ENCODE results near the gene DOCK1.

DOCK1 gene

GRCh38 chr10:127450644-127451043 is 545.4 kb downstream of the DOCK1 start:
- no peak for DNase-seq

- no peak for DNase-seq
Measured at GRCh38 chr10:127451628-127452027, 546.4 kb downstream of the DOCK1 start.

- no peak for DNase-seq
Measured at GRCh38 chr10:127452568-127452967, 547.3 kb downstream of the DOCK1 start.

- DNase-seq: no peak
Measured at GRCh38 chr10:127453706-127454105, 548.5 kb downstream of the DOCK1 start.

GRCh38 chr10:127456122-127456521 is 550.9 kb downstream of the DOCK1 start:
- DNase-seq: no peak

GRCh38 chr10:127458016-127458810 is 553.0 kb downstream of the DOCK1 start:
- DNase-seq: no peak

- no peak for DNase-seq
Measured at GRCh38 chr10:127458829-127459228, 553.6 kb downstream of the DOCK1 start.

GRCh38 chr10:127459918-127460317 is 554.7 kb downstream of the DOCK1 start:
- DNase-seq: no peak

GRCh38 chr10:127462643-127463295 is 557.5 kb downstream of the DOCK1 start:
- no peak for DNase-seq

GRCh38 chr10:127463548-127463947 is 558.3 kb downstream of the DOCK1 start:
- no peak for DNase-seq

GRCh38 chr10:127464561-127464960 is 559.3 kb downstream of the DOCK1 start:
- DNase-seq: no peak

- DNase-seq: no peak
Measured at GRCh38 chr10:127467811-127468210, 562.6 kb downstream of the DOCK1 start.

- no peak for DNase-seq
Measured at GRCh38 chr10:127468632-127469031, 563.4 kb downstream of the DOCK1 start.

GRCh38 chr10:127470911-127471310 is 565.7 kb downstream of the DOCK1 start:
- DNase-seq: no peak

- no peak for DNase-seq
Measured at GRCh38 chr10:127472976-127473375, 567.7 kb downstream of the DOCK1 start.

GRCh38 chr10:127474501-127474900 is 569.3 kb downstream of the DOCK1 start:
- DNase-seq: no peak

- DNase-seq: no peak
Measured at GRCh38 chr10:127485153-127485857, 580.1 kb downstream of the DOCK1 start.

GRCh38 chr10:127486355-127486754 is 581.1 kb downstream of the DOCK1 start:
- DNase-seq: no peak

GRCh38 chr10:127492607-127493250 is 587.5 kb downstream of the DOCK1 start:
- no peak for DNase-seq

- no peak for DNase-seq
Measured at GRCh38 chr10:127496035-127496434, 590.8 kb downstream of the DOCK1 start.

GRCh38 chr10:127497685-127498084 is 592.5 kb downstream of the DOCK1 start:
- no peak for DNase-seq

- no peak for DNase-seq
Measured at GRCh38 chr10:127498087-127498486, 592.9 kb downstream of the DOCK1 start.

- no peak for DNase-seq
Measured at GRCh38 chr10:127500127-127500526, 594.9 kb downstream of the DOCK1 start.

Data from Kasumi-1 (cell line).